CD14-positive monocyte (primary cell): ENCODE data around the gene SHB. TPM values are rescaled to one million over a fixed set of nuclear protein-coding genes. Genes with fewer than 3 reads are reported as not detected.

Experiments used
- DNase-seq, 3 donors: peaks; one replicate each; pipeline ENCODE4 v3.0.0-alpha.2; 2011 to 2022
- H2AFZ ChIP-seq: 2 replicates; pipeline ENCODE4 v1.6.0; 2012; ENCODE audit warnings: mild to moderate bottlenecking, low read depth, low read length, inconsistent platforms; ENCODE audit not compliant: insufficient read depth, poor library complexity, severe bottlenecking
- H3K27ac ChIP-seq, 2 donors: 1 replicate in 1 of 2; 2 replicates in 1 of 2; pipeline ENCODE4 v1.5.1; 2012 to 2013; ENCODE audit warnings: low read length in 2 of 2, control low read depth in 1 of 2, inconsistent platforms in 1 of 2, low read depth in 1 of 2, mild to moderate bottlenecking in 1 of 2
- H3K27me3 ChIP-seq, 2 donors: one replicate each; pipeline versions ENCODE4 v1.6.0 to v1.6.1; 2011 to 2013; ENCODE audit warnings: low read length in 2 of 2; ENCODE audit not compliant: control insufficient read depth in 2 of 2, insufficient read depth in 2 of 2
- H3K36me3 ChIP-seq, 2 donors: replicated peaks in 1 of 2; 1 replicate in 1 of 2; 2 replicates in 1 of 2; pipeline versions ENCODE4 v1.5.1 to v1.6.1; 2012 to 2013; ENCODE audit warnings: low read length in 2 of 2, control low read depth in 1 of 2, inconsistent platforms in 1 of 2, mild to moderate bottlenecking in 1 of 2; ENCODE audit not compliant: insufficient read depth in 2 of 2, control insufficient read depth in 1 of 2
- H3K4me1 ChIP-seq, 2 donors: 1 replicate in 1 of 2; 2 replicates in 1 of 2; pipeline versions ENCODE4 v1.5.1 to v1.6.1; 2012 to 2013; ENCODE audit warnings: low read length in 2 of 2, control low read depth in 1 of 2, inconsistent platforms in 1 of 2, mild to moderate bottlenecking in 1 of 2, moderate library complexity in 1 of 2; ENCODE audit not compliant: insufficient read depth in 2 of 2, control insufficient read depth in 1 of 2
- H3K4me2 ChIP-seq: replicated peaks from 2 replicates; pipeline ENCODE3; 2012; ENCODE audit warnings: low read length, moderate library complexity, mild to moderate bottlenecking; ENCODE audit not compliant: poor library complexity, severe bottlenecking; ENCODE audit errors: extremely low read depth
- H3K4me3 ChIP-seq, 3 experiments: fragments of 200-600 bp in 1 of 3; sonication (generic) in 1 of 3; replicated peaks in 1 of 3; 1 replicate in 2 of 3; 2 replicates in 1 of 3; pipeline ENCODE4 v1.5.1; 2011 to 2013; ENCODE audit warnings: low read length in 3 of 3, mild to moderate bottlenecking in 3 of 3, control low read depth in 2 of 3, low read depth in 2 of 3, inconsistent platforms in 1 of 3, moderate library complexity in 1 of 3
- H3K79me2 ChIP-seq: 2 replicates; pipeline ENCODE4 v1.6.0; 2012; ENCODE audit warnings: mild to moderate bottlenecking, control low read depth, inconsistent platforms, low read length, moderate library complexity; ENCODE audit not compliant: insufficient read depth
- H3K9ac ChIP-seq: 2 replicates; pipeline ENCODE4 v1.6.0; 2017; ENCODE audit warnings: low read length, mild to moderate bottlenecking; ENCODE audit not compliant: insufficient read depth, poor library complexity, severe bottlenecking
- H3K9me3 ChIP-seq, 2 donors: replicated peaks in 1 of 2; 1 replicate in 1 of 2; 2 replicates in 1 of 2; pipeline versions ENCODE4 v1.5.1 to v1.6.1; 2012 to 2013; ENCODE audit warnings: low read length in 2 of 2, control low read depth in 1 of 2; ENCODE audit not compliant: control insufficient read depth in 1 of 2, insufficient read depth in 1 of 2
- H4K20me1 ChIP-seq: 2 replicates; pipeline ENCODE4 v1.6.0; 2012; ENCODE audit warnings: mild to moderate bottlenecking, low read length, control low read depth, moderate library complexity; ENCODE audit not compliant: insufficient read depth
- H3K27ac Mint-ChIP-seq, 7 donors: one replicate each; pipeline ENCODE4 v1.8.0; 2020; ENCODE audit warnings: mild to moderate bottlenecking in 7 of 7, mixed read lengths in 7 of 7, moderate library complexity in 6 of 7, inconsistent platforms in 2 of 7
- H3K27me3 Mint-ChIP-seq, 3 donors: one replicate each; pipeline ENCODE4 v1.8.0; 2021 to 2022; ENCODE audit warnings: low read depth in 3 of 3, mild to moderate bottlenecking in 3 of 3, mixed read lengths in 3 of 3, moderate library complexity in 3 of 3, inconsistent platforms in 1 of 3
- H3K36me3 Mint-ChIP-seq, 2 donors: one replicate each; pipeline ENCODE4 v1.8.0; 2020; ENCODE audit warnings: mixed read lengths in 2 of 2, inconsistent platforms in 1 of 2, mild to moderate bottlenecking in 1 of 2
- H3K4me1 Mint-ChIP-seq: one replicate; pipeline ENCODE4 v1.8.0; 2020; ENCODE audit warnings: mild to moderate bottlenecking, mixed read lengths
- H3K4me3 Mint-ChIP-seq, 2 donors: one replicate each; pipeline ENCODE4 v1.8.0; 2020; ENCODE audit warnings: mild to moderate bottlenecking in 2 of 2, mixed read lengths in 2 of 2, moderate library complexity in 1 of 2
- H3K9me3 Mint-ChIP-seq, 7 donors: one replicate each; pipeline ENCODE4 v1.8.0; 2020 to 2022; ENCODE audit warnings: mixed read lengths in 7 of 7, mild to moderate bottlenecking in 6 of 7, moderate library complexity in 6 of 7, inconsistent platforms in 2 of 7
- CTCF ChIP-seq: fragments of 200-600 bp; IDR thresholded peaks from one replicate; pipeline ENCODE4 v1.8.0; 2022; ENCODE audit warnings: antibody characterized with exemption, mild to moderate bottlenecking
- WGBS: methylation state at CpG from one replicate; pipeline ENCODE4 v1.1.5; 2013; ENCODE audit warnings: missing lambda C conversion rate; ENCODE audit not compliant: insufficient coverage; 5-methylcytosine and 5-hydroxymethylcytosine counted together
- intact Hi-C, 2 donors: fragments of 100-400 bp; cut with micrococcal nuclease; formaldehyde crosslinking; loops; one replicate each; pipeline versions ENCODE4 v1.15.0 to v1.15.1; 2023
- polyA plus RNA-seq, 3 donors: library from polyadenylated mRNA; depleted of rRNA in 1 of 3; unstranded in 2 of 3; stranded (reverse) in 1 of 3; fragments of 300-500 nt in 2 of 3; fragments of >200 nt in 1 of 3; fragmentation: Illumina TruSeq in 2 of 3; gene quantifications; 1 replicate in 2 of 3; 2 replicates in 1 of 3; pipeline ENCODE4 v1.2.3, GENCODE V29; 2012 to 2021

Gene SHB
- polyA plus RNA-seq, 3 donors: 0.27 to 1.3 (median 0.31) TPM

DNA sequence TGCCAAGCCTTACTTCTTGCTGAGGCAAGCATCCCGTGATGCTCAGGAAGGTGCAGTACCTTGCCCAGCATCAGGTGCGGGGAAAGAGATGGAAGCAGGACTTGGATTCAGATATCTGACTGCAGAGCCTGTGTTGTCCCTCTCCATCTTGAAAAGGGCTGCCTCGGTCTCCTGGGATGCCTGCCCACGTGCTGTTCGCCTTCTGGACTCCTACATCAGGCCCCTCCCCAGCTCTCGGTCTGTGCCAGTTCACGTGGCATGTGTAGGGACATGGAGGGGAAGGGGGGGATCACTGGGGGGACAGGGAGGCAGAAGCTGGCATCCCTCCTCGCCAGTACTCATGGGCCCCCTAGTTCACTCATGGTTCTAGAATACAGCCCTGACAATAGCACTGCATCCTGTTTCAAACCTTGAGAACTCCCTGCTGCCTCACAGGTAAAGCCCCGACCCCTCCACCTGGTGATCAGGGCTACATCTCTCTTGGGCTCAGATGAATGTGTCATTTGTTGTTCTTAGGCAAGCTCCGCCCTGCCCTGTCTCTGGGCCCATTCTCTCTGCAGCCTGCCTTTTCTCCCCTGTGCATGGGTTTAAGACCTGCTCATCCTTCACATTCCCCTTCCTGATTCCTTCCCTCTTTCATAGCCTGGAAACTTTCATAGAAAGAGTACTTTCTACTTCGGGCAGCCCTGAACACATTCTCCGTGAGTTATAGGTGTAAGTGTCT is 126.2 kb downstream of the SHB start:
- Histone ChIP-seq H3K36me3 (peaks cover 0 to 5% of the 10 kb centered on the region in 2 donors), H3K79me2 (no peaks in the 10 kb centered on the region), H2AFZ (no peak overlapping the region), H4K20me1 (no peaks in the 10 kb centered on the region), H3K27ac (no peak overlapping the region), H3K9ac (no peak overlapping the region), H3K4me2 (no peak overlapping the region), H3K9me3 (no peaks in the 10 kb centered on the region), H3K4me1 (no peaks in the 10 kb centered on the region), H3K27me3 (no peaks in the 10 kb centered on the region), H3K4me3 (no peak overlapping the region)
- Mint-ChIP-seq H3K36me3 (peaks cover 11 to 13% of the 10 kb centered on the region in 2 donors), H3K27ac (no peak overlapping the region), H3K4me1 (peaks cover 3% of the 10 kb centered on the region), H3K9me3 (no peaks in the 10 kb centered on the region), H3K27me3 (peaks cover 0 to 3% (median 0%) of the 10 kb centered on the region in 3 donors), H3K4me3 (no peak overlapping the region)
- no peak for TF ChIP-seq CTCF
- DNase-seq: no peak
- WGBS: 96% methylated on average over 6 of the region's 12 CpGs
- intact Hi-C loops: no loop called here

GRCh38 chr9:37941253-37941652 is 127.8 kb downstream of the SHB start:
- Mint-ChIP-seq H3K27me3 (peaks cover 0 to 3% (median 2%) of the 10 kb centered on the region in 3 donors), H3K4me3 (no peak overlapping the region), H3K4me1 (peaks cover 3% of the 10 kb centered on the region), H3K9me3 (no peaks in the 10 kb centered on the region), H3K36me3 (peaks cover 4 to 5% of the 10 kb centered on the region in 2 donors), H3K27ac (no peak overlapping the region)
- Histone ChIP-seq H3K79me2 (no peaks in the 10 kb centered on the region), H3K36me3 (no peaks in the 10 kb centered on the region), H3K4me2 (no peak overlapping the region), H3K9ac (no peak overlapping the region), H3K9me3 (no peaks in the 10 kb centered on the region), H3K4me1 (no peaks in the 10 kb centered on the region), H2AFZ (no peak overlapping the region), H3K27ac (no peak overlapping the region), H4K20me1 (no peaks in the 10 kb centered on the region), H3K27me3 (no peaks in the 10 kb centered on the region), H3K4me3 (no peak overlapping the region)
- TF ChIP-seq CTCF: no peak
- WGBS: 100% methylated on average over 1 of the region's 2 CpGs
- DNase-seq: no peak
- intact Hi-C loops: no loop called here
